ENCODE results near the gene SUMF1.

DNA sequence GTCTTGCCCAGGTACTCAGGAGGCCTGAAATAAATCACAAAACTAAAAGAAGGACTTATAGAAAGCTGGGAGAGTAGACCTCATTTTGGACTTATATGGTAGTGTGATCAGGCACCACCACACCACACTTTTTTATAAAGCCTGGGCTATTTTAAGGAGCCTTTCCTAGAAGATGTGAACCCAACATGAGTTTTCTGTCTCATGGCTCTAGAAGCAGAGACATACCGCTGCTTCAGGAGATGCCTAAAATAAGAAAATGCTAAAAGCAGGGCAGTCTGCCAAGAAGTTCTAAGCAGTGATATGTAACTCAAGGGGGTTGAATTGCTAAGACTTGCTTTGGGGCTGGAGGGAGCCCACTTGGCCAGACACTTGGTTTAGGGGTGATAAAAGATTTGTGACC lies 49.6 kb downstream of the SUMF1 start:
- TF ChIP-seq CTCF (IDR thresholded peaks at IDR 0.05) (no peak), POLR2A (IDR thresholded peaks at IDR 0.05) (no peak)

All from uterus (tissue), 2 donors.